Hepatocyte (in vitro differentiated cells): ENCODE data around the gene PPA2. TPM values are rescaled to one million over a fixed set of nuclear protein-coding genes. Genes with fewer than 3 reads are reported as not detected.
A peak's percentile ranks its signal among the peaks of the same experiment; 100 is the strongest.

Experiments
- DNase-seq: peaks from one replicate; pipeline ENCODE4 v3.0.0-alpha.2; 2016; ENCODE audit warnings: low spot score
- H2AFZ ChIP-seq: fragments of 200-600 bp; sonication (generic); 2 replicates; pipeline ENCODE4 v1.6.0; 2016; ENCODE audit warnings: antibody characterized with exemption, mild to moderate bottlenecking
- H3K27ac ChIP-seq: fragments of 200-600 bp; sonication (generic); 2 replicates; pipeline ENCODE4 v1.5.1; 2016; ENCODE audit warnings: mild to moderate bottlenecking
- H3K27me3 ChIP-seq: fragments of 200-600 bp; sonication (generic); 2 replicates; pipeline ENCODE4 v1.6.1; 2016
- H3K36me3 ChIP-seq: fragments of 200-600 bp; sonication (generic); replicated peaks from 2 replicates; pipeline ENCODE4 v1.5.1; 2016; ENCODE audit warnings: low read depth; ENCODE audit not compliant: insufficient read depth
- H3K4me1 ChIP-seq: fragments of 200-600 bp; sonication (generic); 2 replicates; pipeline ENCODE4 v1.5.1; 2016; ENCODE audit warnings: mild to moderate bottlenecking, moderate library complexity; ENCODE audit not compliant: insufficient read depth
- H3K4me2 ChIP-seq: fragments of 200-600 bp; sonication (generic); 2 replicates; pipeline ENCODE4 v1.6.0; 2016
- H3K4me3 ChIP-seq: fragments of 200-600 bp; sonication (generic); 2 replicates; pipeline ENCODE4 v1.5.1; 2016; ENCODE audit warnings: mild to moderate bottlenecking
- H3K79me2 ChIP-seq: fragments of 200-600 bp; sonication (generic); 2 replicates; pipeline ENCODE4 v1.6.0; 2017; ENCODE audit warnings: mild to moderate bottlenecking
- H3K9me2 ChIP-seq: fragments of 200-600 bp; sonication (generic); replicated peaks from 2 replicates; pipeline ENCODE4 v1.6.0; 2017; ENCODE audit warnings: mild to moderate bottlenecking; ENCODE audit not compliant: insufficient read depth
- H3K9me3 ChIP-seq: fragments of 200-600 bp; sonication (generic); 2 replicates; pipeline ENCODE4 v1.5.1; 2016; ENCODE audit warnings: low read depth, mild to moderate bottlenecking
- H4K20me1 ChIP-seq: fragments of 200-600 bp; sonication (generic); 2 replicates; pipeline ENCODE4 v1.6.0; 2016; ENCODE audit warnings: mild to moderate bottlenecking; ENCODE audit not compliant: insufficient read depth, poor library complexity, severe bottlenecking
- EZH2 ChIP-seq: fragments of 200-600 bp; sonication (generic); IDR thresholded peaks from 2 replicates; pipeline ENCODE4 v1.6.1; 2016; ENCODE audit warnings: antibody characterized with exemption, mild to moderate bottlenecking, borderline replicate concordance
- EZH2phosphoT487 ChIP-seq: fragments of 200-600 bp; sonication (generic); IDR thresholded peaks from one replicate; pipeline ENCODE4 v1.6.1; 2018; ENCODE audit warnings: antibody characterized with exemption, mild to moderate bottlenecking, low read depth, moderate library complexity; ENCODE audit not compliant: unreplicated experiment, severe bottlenecking
- WGBS: methylation state at CpG from one replicate; pipeline ENCODE4 v1.1.6; 2016; ENCODE audit warnings: low lambda C conversion rate; ENCODE audit errors: missing lambda C conversion rate; 5-methylcytosine and 5-hydroxymethylcytosine counted together
- polyA plus RNA-seq: library from polyadenylated mRNA; unstranded; fragments of >200 nt; fragmentation: Nextera tagmentation; extraction: Ambion mirVana; gene quantifications from 2 replicates; pipeline ENCODE4 v1.2.1, GENCODE V29; 2016
- total RNA-seq: library from RNA; depleted of rRNA; stranded (reverse); fragments of >200 nt; gene quantifications from 2 replicates; pipeline ENCODE4 v1.2.3, GENCODE V29; 2014
- TF ChIP-seq, protein P1 (sequence below): fragments of 200-600 bp; sonication (generic); IDR thresholded peaks from 2 replicates; pipeline ENCODE4 v1.5.1; 2016; ENCODE audit warnings: antibody characterized with exemption, mild to moderate bottlenecking; ENCODE audit not compliant: poor library complexity

Gene PPA2
- total and polyA plus RNA-seq, 2 experiments from 2014 or later: 102 to 122 TPM

DNA sequence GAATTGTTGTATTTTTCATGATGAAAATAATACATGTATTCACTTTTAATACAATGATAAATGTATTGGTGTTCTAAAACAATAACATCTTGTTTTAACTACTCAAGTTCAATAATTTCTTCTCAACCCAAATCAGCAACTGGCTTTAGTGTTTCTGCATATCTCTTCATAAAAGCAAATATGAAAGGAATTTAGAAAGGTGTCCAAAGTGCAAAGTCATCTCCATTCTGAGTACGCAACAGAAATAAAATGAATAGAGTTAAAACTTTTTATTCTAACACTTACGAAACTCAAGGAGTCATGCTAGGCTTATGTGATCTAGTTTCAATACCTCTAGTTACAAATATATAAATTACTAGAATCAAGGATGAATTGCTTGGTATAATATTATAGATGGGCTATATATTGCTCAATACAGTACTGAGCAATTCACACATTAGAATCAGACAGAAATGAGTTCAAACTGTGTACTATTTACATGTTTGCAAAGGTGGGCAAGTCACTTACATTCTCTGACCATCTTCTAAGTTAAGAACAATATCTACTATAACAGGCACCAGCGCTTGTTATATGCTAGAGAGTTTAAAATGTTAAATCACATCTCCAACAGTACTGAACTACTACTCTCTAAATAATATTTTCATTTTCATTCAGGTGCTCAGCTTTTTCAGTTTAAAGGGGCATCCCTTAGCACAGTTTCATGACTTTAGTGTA lies 51.5 kb downstream of the PPA2 start:
- TF ChIP-seq EZH2 (no peak), EZH2phosphoT487 (no peak)
- TF ChIP-seq, protein P1, sequence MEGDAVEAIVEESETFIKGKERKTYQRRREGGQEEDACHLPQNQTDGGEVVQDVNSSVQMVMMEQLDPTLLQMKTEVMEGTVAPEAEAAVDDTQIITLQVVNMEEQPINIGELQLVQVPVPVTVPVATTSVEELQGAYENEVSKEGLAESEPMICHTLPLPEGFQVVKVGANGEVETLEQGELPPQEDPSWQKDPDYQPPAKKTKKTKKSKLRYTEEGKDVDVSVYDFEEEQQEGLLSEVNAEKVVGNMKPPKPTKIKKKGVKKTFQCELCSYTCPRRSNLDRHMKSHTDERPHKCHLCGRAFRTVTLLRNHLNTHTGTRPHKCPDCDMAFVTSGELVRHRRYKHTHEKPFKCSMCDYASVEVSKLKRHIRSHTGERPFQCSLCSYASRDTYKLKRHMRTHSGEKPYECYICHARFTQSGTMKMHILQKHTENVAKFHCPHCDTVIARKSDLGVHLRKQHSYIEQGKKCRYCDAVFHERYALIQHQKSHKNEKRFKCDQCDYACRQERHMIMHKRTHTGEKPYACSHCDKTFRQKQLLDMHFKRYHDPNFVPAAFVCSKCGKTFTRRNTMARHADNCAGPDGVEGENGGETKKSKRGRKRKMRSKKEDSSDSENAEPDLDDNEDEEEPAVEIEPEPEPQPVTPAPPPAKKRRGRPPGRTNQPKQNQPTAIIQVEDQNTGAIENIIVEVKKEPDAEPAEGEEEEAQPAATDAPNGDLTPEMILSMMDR: no peak
- Histone ChIP-seq H3K79me2 (no peaks in the 10 kb centered on the region), H3K4me2 (no peak overlapping the region), H3K27ac (no peak overlapping the region), H2AFZ (no peak overlapping the region), H4K20me1 (no peaks in the 10 kb centered on the region), H3K4me3 (no peak overlapping the region), H3K27me3 (no peaks in the 10 kb centered on the region), H3K9me3 (peaks cover 4% of the 10 kb centered on the region), H3K36me3 (no peaks in the 10 kb centered on the region), H3K9me2 (no peaks in the 10 kb centered on the region), H3K4me1 (no peaks in the 10 kb centered on the region)
- 77% methylated on average over 3 of the region's 3 CpGs for WGBS
- DNase-seq: no peak

DNA sequence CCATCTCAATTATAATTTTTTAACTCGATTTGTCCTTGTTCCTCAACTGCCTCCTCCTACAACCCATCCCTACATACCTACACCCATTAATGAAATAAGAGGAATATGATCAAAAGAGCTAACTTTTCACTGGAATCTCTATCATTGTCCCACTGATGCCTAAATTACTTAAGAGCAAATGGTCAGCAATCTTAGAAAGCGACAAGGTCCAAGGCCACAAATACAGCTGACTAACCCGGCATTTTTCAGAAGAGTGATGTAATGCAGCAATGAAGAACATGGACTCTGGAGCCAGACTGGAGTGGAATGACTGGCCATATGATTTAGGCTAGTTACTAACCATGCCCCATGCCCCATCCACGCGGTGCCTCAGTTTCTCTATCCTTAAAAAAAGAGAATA lies 56.2 kb downstream of the PPA2 start:
- H3K4me1 ChIP-seq: no peaks in the 10 kb centered on the region
- H3K27me3 ChIP-seq: no peaks in the 10 kb centered on the region
- no peaks in the 10 kb centered on the region for H3K9me2 ChIP-seq
- no peaks in the 10 kb centered on the region for H3K79me2 ChIP-seq
- H3K36me3 ChIP-seq: no peaks in the 10 kb centered on the region
- H3K4me3 ChIP-seq: no peak overlapping the region
- H2AFZ ChIP-seq: no peak overlapping the region
- 97% methylated on average over 5 of the region's 5 CpGs for WGBS
- TF ChIP-seq, protein P1: no peak
- DNase-seq: peak; percentile 25
- H3K27ac ChIP-seq: no peak overlapping the region
- H4K20me1 ChIP-seq: no peaks in the 10 kb centered on the region
- peaks cover 4% of the 10 kb centered on the region for H3K9me3 ChIP-seq
- no peak overlapping the region for H3K4me2 ChIP-seq

DNA sequence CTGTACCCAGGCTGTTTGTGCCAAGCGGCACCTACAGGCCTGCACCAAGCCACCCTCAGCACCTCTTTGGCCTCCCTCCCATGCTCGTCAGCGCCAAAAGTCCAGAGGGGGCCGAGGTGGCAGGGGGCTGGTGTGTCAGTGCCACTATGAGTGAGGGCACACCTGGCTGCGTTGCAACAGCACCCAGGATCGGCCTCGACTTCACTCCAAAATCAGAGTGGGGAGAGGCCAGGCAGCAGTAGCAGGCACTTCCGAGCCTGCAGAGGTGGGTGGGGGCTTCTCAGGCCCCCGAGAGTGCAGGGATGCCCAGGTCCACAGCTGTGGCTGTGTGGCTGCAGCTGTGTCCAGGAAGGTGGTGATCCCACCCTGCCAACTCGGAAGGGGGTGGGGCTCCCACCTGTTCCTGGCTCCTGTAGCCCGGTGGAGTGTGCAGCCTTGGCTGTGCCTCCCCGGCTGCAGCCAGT lies 58.5 kb downstream of the PPA2 start:
- Histone ChIP-seq H3K27me3 (no peaks in the 10 kb centered on the region), H4K20me1 (no peaks in the 10 kb centered on the region), H3K4me3 (no peak overlapping the region), H3K4me1 (no peaks in the 10 kb centered on the region), H3K9me3 (peaks cover 3% of the 10 kb centered on the region), H3K79me2 (no peaks in the 10 kb centered on the region), H2AFZ (no peak overlapping the region), H3K27ac (no peak overlapping the region), H3K9me2 (no peaks in the 10 kb centered on the region), H3K4me2 (no peak overlapping the region), H3K36me3 (no peaks in the 10 kb centered on the region)
- WGBS: 98% methylated on average over 12 of the region's 12 CpGs
- no peak for DNase-seq
- TF ChIP-seq EZH2 (no peak), EZH2phosphoT487 (no peak)
- TF ChIP-seq, protein P1: no peak
